NB4 (cell line): Measurements from ENCODE around the gene CCDC82.

ENCODE experiments used
- DNase-seq: peaks from one replicate; pipeline ENCODE4 v3.0.0; 2010; ENCODE audit warnings: low read depth
- H3K4me3 ChIP-seq: one replicate; pipeline ENCODE4 v1.5.1; 2011; ENCODE audit warnings: mild to moderate bottlenecking, low read depth, low read length, moderate library complexity
- CTCF ChIP-seq: IDR thresholded peaks from one replicate; pipeline ENCODE4 v1.5.1; 2012; ENCODE audit warnings: low read depth, low read length
- MAX ChIP-seq: IDR thresholded peaks from 2 replicates; pipeline ENCODE4 v1.6.1; 2011; ENCODE audit warnings: low read depth, low read length
- MYC ChIP-seq: IDR thresholded peaks from 2 replicates; pipeline ENCODE4 v1.6.1; 2011; ENCODE audit warnings: low read depth, low read length
- POLR2A ChIP-seq: IDR thresholded peaks from 2 replicates; pipeline ENCODE4 v1.6.1; 2011; ENCODE audit warnings: mild to moderate bottlenecking; ENCODE audit not compliant: insufficient read length; ENCODE audit errors: extremely low read depth

CCDC82 gene

GRCh38 chr11:96400697-96401096 lies 11.0 kb upstream of the CCDC82 start:
- TF ChIP-seq POLR2A (no peak), MYC (no peak), CTCF (no peak), MAX (no peak)
- DNase-seq, result no peak
- no peak overlapping the region for H3K4me3 ChIP-seq

- TF ChIP-seq MYC, result no peak
- TF ChIP-seq CTCF, result no peak
- no peak for TF ChIP-seq POLR2A
- TF ChIP-seq MAX, result no peak
- no peak overlapping the region for H3K4me3 ChIP-seq
- no peak for DNase-seq
Measured at GRCh38 chr11:96397863-96398262, 8.2 kb upstream of the CCDC82 start.

GRCh38 chr11:96396637-96397036 lies 6.9 kb upstream of the CCDC82 start:
- TF ChIP-seq MAX (no peak), POLR2A (no peak), MYC (no peak), CTCF (no peak)

GRCh38 chr11:96394773-96395172 lies 5.1 kb upstream of the CCDC82 start:
- DNase-seq, result no peak
- no peak for TF ChIP-seq CTCF

More at GRCh38 chr11:96396637-96397036, 6.9 kb upstream of the CCDC82 start:
- H3K4me3 ChIP-seq, result no peak overlapping the region
- DNase-seq, result no peak

GRCh38 chr11:96393753-96394348 lies 4.1 kb upstream of the CCDC82 start:
- H3K4me3 ChIP-seq, result no peak overlapping the region
- peak; percentile 66 for DNase-seq
- TF ChIP-seq POLR2A (no peak), CTCF (peak; percentile 62)

More at GRCh38 chr11:96394773-96395172, 5.1 kb upstream of the CCDC82 start:
- no peak overlapping the region for H3K4me3 ChIP-seq

GRCh38 chr11:96391698-96392307 lies 2.1 kb upstream of the CCDC82 start:
- H3K4me3 ChIP-seq, result peak overlapping the region; percentile 7
- DNase-seq, result no peak
- no peak for TF ChIP-seq CTCF
- no peak for TF ChIP-seq MAX
- no peak for TF ChIP-seq POLR2A
- no peak for TF ChIP-seq MYC
